ENCODE results near the gene SYNE3.

DNA sequence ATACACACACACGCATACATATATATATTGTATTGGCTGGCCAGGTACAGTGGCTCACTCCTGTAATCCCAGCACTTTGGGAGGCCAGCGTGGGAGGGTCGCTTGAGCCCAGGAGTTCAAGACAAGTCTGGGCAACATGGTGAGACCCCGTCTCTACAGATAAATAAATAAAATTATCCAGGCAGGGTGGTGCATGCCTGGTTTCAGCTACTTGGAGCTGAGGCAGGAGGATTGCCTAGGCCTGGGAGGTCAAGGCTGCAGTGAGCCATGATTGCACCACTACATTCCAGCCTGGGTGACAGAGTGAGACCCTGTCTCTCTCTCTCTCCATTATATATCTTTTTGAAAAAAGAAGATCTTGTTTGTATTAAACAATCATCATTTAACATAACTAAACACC is 4.6 kb upstream of the SYNE3 start:
- TF ChIP-seq, protein P1, sequence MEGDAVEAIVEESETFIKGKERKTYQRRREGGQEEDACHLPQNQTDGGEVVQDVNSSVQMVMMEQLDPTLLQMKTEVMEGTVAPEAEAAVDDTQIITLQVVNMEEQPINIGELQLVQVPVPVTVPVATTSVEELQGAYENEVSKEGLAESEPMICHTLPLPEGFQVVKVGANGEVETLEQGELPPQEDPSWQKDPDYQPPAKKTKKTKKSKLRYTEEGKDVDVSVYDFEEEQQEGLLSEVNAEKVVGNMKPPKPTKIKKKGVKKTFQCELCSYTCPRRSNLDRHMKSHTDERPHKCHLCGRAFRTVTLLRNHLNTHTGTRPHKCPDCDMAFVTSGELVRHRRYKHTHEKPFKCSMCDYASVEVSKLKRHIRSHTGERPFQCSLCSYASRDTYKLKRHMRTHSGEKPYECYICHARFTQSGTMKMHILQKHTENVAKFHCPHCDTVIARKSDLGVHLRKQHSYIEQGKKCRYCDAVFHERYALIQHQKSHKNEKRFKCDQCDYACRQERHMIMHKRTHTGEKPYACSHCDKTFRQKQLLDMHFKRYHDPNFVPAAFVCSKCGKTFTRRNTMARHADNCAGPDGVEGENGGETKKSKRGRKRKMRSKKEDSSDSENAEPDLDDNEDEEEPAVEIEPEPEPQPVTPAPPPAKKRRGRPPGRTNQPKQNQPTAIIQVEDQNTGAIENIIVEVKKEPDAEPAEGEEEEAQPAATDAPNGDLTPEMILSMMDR (IDR thresholded peaks at IDR 0.05; ENCODE audit: low read length): no peak
- no peak for TF ChIP-seq EZH2 (IDR thresholded peaks at IDR 0.05; ENCODE audit: borderline replicate concordance, low read length)

Measured in OCI-LY1 (cell line).